Hematopoietic multipotent progenitor cell treated with erythropoietin and hydrocortisone succinate and interleukin-3 and kit ligand, for 6 days (in vitro differentiated cells): Measurements from ENCODE around the gene TCF20.

Source experiments
- DNase-seq: peaks from one replicate; pipeline ENCODE4 v3.0.0-alpha.2; 2015

The TCF20 gene

GRCh38 chr22:42256930-42257329 is 13.5 kb downstream of the TCF20 start:
- peak; percentile 19 for DNase-seq

- DNase-seq, result peak; percentile 25
Measured at GRCh38 chr22:42256220-42256619, 14.2 kb downstream of the TCF20 start.

- no peak for DNase-seq
Measured at GRCh38 chr22:42249831-42250230, 20.6 kb downstream of the TCF20 start.

- DNase-seq, result no peak
Measured at GRCh38 chr22:42248995-42249394, 21.5 kb downstream of the TCF20 start.

- no peak for DNase-seq
Measured at GRCh38 chr22:42247596-42247995, 22.9 kb downstream of the TCF20 start.

- peak; percentile 32 for DNase-seq
Measured at GRCh38 chr22:42243802-42244060, 26.7 kb downstream of the TCF20 start.

- no peak for DNase-seq
Measured at GRCh38 chr22:42236848-42237247, 33.6 kb downstream of the TCF20 start.

- DNase-seq, result no peak
Measured at GRCh38 chr22:42236268-42236667, 34.2 kb downstream of the TCF20 start.

GRCh38 chr22:42233879-42234278 is 36.6 kb downstream of the TCF20 start:
- DNase-seq, result no peak

- DNase-seq, result peak; percentile 19
Measured at GRCh38 chr22:42231929-42232328, 38.5 kb downstream of the TCF20 start.

- DNase-seq, result no peak
Measured at GRCh38 chr22:42229455-42230149, 40.9 kb downstream of the TCF20 start.

GRCh38 chr22:42228483-42228882 is 42.0 kb downstream of the TCF20 start:
- no peak for DNase-seq

GRCh38 chr22:42227435-42227834 is 43.0 kb downstream of the TCF20 start:
- DNase-seq, result no peak

- DNase-seq, result no peak
Measured at GRCh38 chr22:42225841-42226240, 44.6 kb downstream of the TCF20 start.

GRCh38 chr22:42222140-42222539 is 48.3 kb downstream of the TCF20 start:
- DNase-seq, result no peak
